NT2/D1 (cell line): ENCODE data around the gene MAML2.

Experiments
- DNase-seq: peaks from one replicate; pipeline ENCODE4 v3.0.0-alpha.2; 2011; ENCODE audit warnings: low read depth, low spot score
- H3K27me3 ChIP-seq: 2 replicates; pipeline ENCODE4 v1.6.0; 2011; ENCODE audit warnings: mild to moderate bottlenecking; ENCODE audit not compliant: insufficient read length, insufficient read depth
- H3K36me3 ChIP-seq: 2 replicates; pipeline ENCODE4 v1.6.1; 2011; ENCODE audit warnings: mild to moderate bottlenecking, low read length, mixed read lengths; ENCODE audit not compliant: insufficient read depth, insufficient read length
- H3K4me1 ChIP-seq: 2 replicates; pipeline ENCODE4 v1.5.1; 2011; ENCODE audit not compliant: insufficient read depth, insufficient read length
- H3K4me3 ChIP-seq: 2 replicates; pipeline ENCODE4 v1.5.1; 2011; ENCODE audit warnings: low read depth; ENCODE audit not compliant: insufficient read length
- H3K9ac ChIP-seq: 2 replicates; pipeline ENCODE4 v1.6.0; 2011; ENCODE audit warnings: low read depth; ENCODE audit not compliant: insufficient read length
- H3K9me3 ChIP-seq: 2 replicates; pipeline ENCODE4 v1.5.1; 2011; ENCODE audit warnings: mild to moderate bottlenecking, low read length; ENCODE audit not compliant: insufficient read depth
- SUZ12 ChIP-seq: IDR thresholded peaks from 2 replicates; pipeline ENCODE4 v1.6.1; 2011; ENCODE audit not compliant: insufficient read length, insufficient read depth; ENCODE audit errors: extremely low read depth
- YY1 ChIP-seq: IDR thresholded peaks from 2 replicates; pipeline ENCODE4 v1.6.1; 2011; ENCODE audit not compliant: insufficient read length, insufficient read depth
- ZNF274 ChIP-seq: IDR thresholded peaks from 2 replicates; pipeline ENCODE4 v1.6.1; 2011; ENCODE audit warnings: mild to moderate bottlenecking, low read depth, low read length

Gene MAML2

GRCh38 chr11:96338910-96339705, 3.9 kb downstream of the MAML2 start:
- Histone ChIP-seq H3K36me3 (peaks cover 19% of the 10 kb centered on the region), H3K9ac (no peak overlapping the region), H3K9me3 (no peaks in the 10 kb centered on the region), H3K4me1 (peaks cover 3% of the 10 kb centered on the region), H3K27me3 (no peaks in the 10 kb centered on the region), H3K4me3 (no peak overlapping the region)
- no peak for TF ChIP-seq SUZ12
- DNase-seq, result no peak

- Histone ChIP-seq H3K4me1 (peaks cover 3% of the 10 kb centered on the region), H3K9ac (no peak overlapping the region), H3K27me3 (no peaks in the 10 kb centered on the region), H3K36me3 (peaks cover 19% of the 10 kb centered on the region), H3K9me3 (no peaks in the 10 kb centered on the region), H3K4me3 (no peak overlapping the region)
- no peak for DNase-seq
- TF ChIP-seq SUZ12 (no peak), ZNF274 (no peak), YY1 (no peak)
Measured at GRCh38 chr11:96337541-96338431, 5.2 kb downstream of the MAML2 start.

- no peak overlapping the region for H3K9ac ChIP-seq
- no peaks in the 10 kb centered on the region for H3K27me3 ChIP-seq
- peaks cover 8% of the 10 kb centered on the region for H3K36me3 ChIP-seq
- peaks cover 3% of the 10 kb centered on the region for H3K4me1 ChIP-seq
- TF ChIP-seq YY1, result no peak
- no peak for TF ChIP-seq SUZ12
- TF ChIP-seq ZNF274, result no peak
- no peaks in the 10 kb centered on the region for H3K9me3 ChIP-seq
- H3K4me3 ChIP-seq, result no peak overlapping the region
- DNase-seq, result no peak
Measured at GRCh38 chr11:96335388-96335787, 7.6 kb downstream of the MAML2 start.

GRCh38 chr11:96334219-96334618, 8.8 kb downstream of the MAML2 start:
- Histone ChIP-seq H3K9ac (no peak overlapping the region), H3K36me3 (peaks cover 8% of the 10 kb centered on the region), H3K4me1 (peaks cover 3% of the 10 kb centered on the region), H3K27me3 (no peaks in the 10 kb centered on the region), H3K4me3 (no peak overlapping the region), H3K9me3 (no peaks in the 10 kb centered on the region)
- no peak for TF ChIP-seq YY1
- no peak for DNase-seq

DNA sequence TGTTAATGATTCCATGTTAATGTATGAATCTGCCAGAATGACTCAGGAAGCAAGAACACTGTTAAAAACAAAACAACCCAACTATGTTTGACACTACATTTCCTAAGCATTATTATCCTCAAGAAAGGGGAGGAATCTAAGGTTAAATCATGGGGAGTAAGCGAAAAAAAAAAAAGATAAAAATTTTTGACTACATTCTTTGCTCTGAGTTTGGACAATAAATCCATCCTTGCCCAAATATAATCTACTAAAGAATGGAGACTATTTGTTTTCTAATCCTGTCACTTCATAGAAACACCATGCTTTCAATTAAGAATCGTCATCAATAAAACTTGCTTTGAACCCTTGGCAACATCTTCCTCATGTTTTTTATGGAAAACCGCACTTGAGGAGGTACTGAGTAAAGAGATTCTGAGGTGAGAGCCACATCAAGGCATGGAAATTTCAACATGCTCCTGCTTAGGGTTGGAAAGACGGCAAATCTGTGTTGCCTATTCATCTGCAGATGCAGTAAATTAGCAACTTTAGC, 9.7 kb downstream of the MAML2 start:
- TF ChIP-seq YY1, result no peak
- TF ChIP-seq ZNF274, result no peak
- Histone ChIP-seq H3K9me3 (no peaks in the 10 kb centered on the region), H3K4me1 (peaks cover 3% of the 10 kb centered on the region), H3K36me3 (peaks cover 8% of the 10 kb centered on the region), H3K9ac (no peak overlapping the region), H3K27me3 (no peaks in the 10 kb centered on the region), H3K4me3 (no peak overlapping the region)
- no peak for DNase-seq

GRCh38 chr11:96332126-96332771, 10.7 kb downstream of the MAML2 start:
- no peak for TF ChIP-seq YY1
- no peak for TF ChIP-seq ZNF274
- TF ChIP-seq SUZ12, result no peak
- Histone ChIP-seq H3K4me3 (no peak overlapping the region), H3K9me3 (no peaks in the 10 kb centered on the region), H3K27me3 (no peaks in the 10 kb centered on the region), H3K36me3 (peaks cover 8% of the 10 kb centered on the region), H3K4me1 (peaks cover 3% of the 10 kb centered on the region), H3K9ac (no peak overlapping the region)
- DNase-seq, result no peak

DNA sequence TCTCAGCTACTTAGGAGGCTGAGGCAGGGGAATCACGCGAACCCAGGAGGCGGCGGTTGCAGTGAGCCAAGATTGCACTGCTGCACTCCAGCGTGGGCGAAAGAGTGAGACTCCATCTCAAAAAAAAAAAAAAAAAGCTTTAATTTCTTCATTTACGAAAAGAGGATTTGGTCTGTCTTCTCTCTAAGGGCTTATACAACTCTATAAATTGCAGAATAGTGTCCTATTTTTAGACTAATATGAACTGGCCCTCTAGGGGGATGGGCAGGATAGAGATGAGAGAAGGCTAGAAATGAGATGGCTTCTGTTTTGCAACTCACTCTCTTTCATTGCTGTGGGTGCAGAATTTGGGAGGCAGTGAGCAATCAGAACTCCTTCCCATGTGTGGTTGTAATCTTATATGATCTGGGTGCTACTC, 11.3 kb downstream of the MAML2 start:
- Histone ChIP-seq H3K4me3 (no peak overlapping the region), H3K36me3 (peaks cover 8% of the 10 kb centered on the region), H3K9me3 (no peaks in the 10 kb centered on the region), H3K4me1 (peaks cover 3% of the 10 kb centered on the region), H3K27me3 (no peaks in the 10 kb centered on the region), H3K9ac (no peak overlapping the region)
- DNase-seq, result no peak
- TF ChIP-seq SUZ12 (no peak), YY1 (no peak), ZNF274 (no peak)
